GM19455 (cell line): Measurements from ENCODE around the gene PCGF3.
"Not testable (repeated sequence)": the region's sequence is repeated elsewhere in the genome, so short reads cannot be mapped to it uniquely, and the experiment has no call there.

Source experiments
- ATAC-seq: cut with Tn5 transposase; IDR thresholded peaks from one replicate; pipeline ENCODE4 v1.9.1; 2021; ENCODE audit not compliant: unreplicated experiment

PCGF3 gene

GRCh38 chr4:762211-763190, 56.9 kb downstream of the PCGF3 start:
- ATAC-seq, result no peak

- ATAC-seq, result no peak
These were observed 57.7 kb downstream of the PCGF3 start for GRCh38 chr4:763191-763810.

- no peak for ATAC-seq
These were observed 58.3 kb downstream of the PCGF3 start for GRCh38 chr4:763922-764321.

- ATAC-seq, result no peak
These were observed 59.0 kb downstream of the PCGF3 start for GRCh38 chr4:764405-765169.

- no peak for ATAC-seq
These were observed 60.5 kb downstream of the PCGF3 start for GRCh38 chr4:766152-766515.

GRCh38 chr4:766559-767283, 61.1 kb downstream of the PCGF3 start:
- ATAC-seq, result no peak

- no peak for ATAC-seq
These were observed 62.4 kb downstream of the PCGF3 start for GRCh38 chr4:768076-768475.

GRCh38 chr4:768995-769394, 63.4 kb downstream of the PCGF3 start:
- ATAC-seq, result no peak

- ATAC-seq, result no peak
These were observed 63.9 kb downstream of the PCGF3 start for GRCh38 chr4:769511-769910.

- no peak for ATAC-seq
These were observed 64.4 kb downstream of the PCGF3 start for GRCh38 chr4:770022-770421.

- no peak for ATAC-seq
These were observed 65.8 kb downstream of the PCGF3 start for GRCh38 chr4:771464-771863.

GRCh38 chr4:772118-772517, 66.5 kb downstream of the PCGF3 start:
- no peak for ATAC-seq

GRCh38 chr4:772776-773175, 67.1 kb downstream of the PCGF3 start:
- no peak for ATAC-seq

GRCh38 chr4:773214-773613, 67.6 kb downstream of the PCGF3 start:
- ATAC-seq, result no peak

GRCh38 chr4:774419-775092, 68.9 kb downstream of the PCGF3 start:
- ATAC-seq, result not testable (repeated sequence)

- ATAC-seq, result not testable (repeated sequence)
These were observed 69.9 kb downstream of the PCGF3 start for GRCh38 chr4:775485-775884.

- ATAC-seq, result no peak
These were observed 71.3 kb downstream of the PCGF3 start for GRCh38 chr4:776743-777441.

GRCh38 chr4:777520-778262, 72.1 kb downstream of the PCGF3 start:
- no peak for ATAC-seq

- ATAC-seq, result no peak
These were observed 73.9 kb downstream of the PCGF3 start for GRCh38 chr4:779555-779954.
